Stimulated activated CD8-positive, alpha-beta memory T cell treated with anti-CD3 and anti-CD28 coated beads, Interleukin-2, amount 100 ng/mL, for 1 hour (primary cell): ENCODE data around the gene RAMACL.

Experiments
- DNase-seq, 2 donors: peaks; one replicate each; pipeline ENCODE4 v3.0.0-alpha.2; 2020; ENCODE audit warnings: low read depth in 2 of 2

RAMACL gene

GRCh38 chr6:166618251-166618650, 31.8 kb upstream of the RAMACL start:
- DNase-seq = no peak

DNA sequence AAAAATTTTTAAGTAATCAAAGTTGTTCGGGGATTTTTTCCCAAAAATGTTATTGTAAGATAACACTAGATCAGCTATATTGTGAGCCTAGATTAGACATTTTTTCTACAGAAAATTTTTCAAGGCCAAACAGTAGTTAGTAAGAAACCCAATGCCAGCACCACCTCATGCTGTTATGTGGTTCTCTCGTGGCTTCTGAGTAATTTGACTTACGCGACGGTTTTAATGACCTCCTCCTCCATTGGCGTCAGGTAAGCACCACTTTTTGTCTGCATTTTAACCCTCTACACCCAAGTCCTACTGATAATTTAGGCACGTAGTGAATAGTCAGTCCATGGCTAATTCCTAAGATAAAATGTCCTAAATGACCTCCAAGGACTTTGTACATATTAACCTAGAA, 30.9 kb upstream of the RAMACL start:
- no peak for DNase-seq

GRCh38 chr6:166616261-166617238, 30.1 kb upstream of the RAMACL start:
- DNase-seq = no peak

GRCh38 chr6:166615059-166615770, 28.7 kb upstream of the RAMACL start:
- no peak for DNase-seq

- DNase-seq = no peak
These were observed 28.1 kb upstream of the RAMACL start for GRCh38 chr6:166614589-166614988.

DNA sequence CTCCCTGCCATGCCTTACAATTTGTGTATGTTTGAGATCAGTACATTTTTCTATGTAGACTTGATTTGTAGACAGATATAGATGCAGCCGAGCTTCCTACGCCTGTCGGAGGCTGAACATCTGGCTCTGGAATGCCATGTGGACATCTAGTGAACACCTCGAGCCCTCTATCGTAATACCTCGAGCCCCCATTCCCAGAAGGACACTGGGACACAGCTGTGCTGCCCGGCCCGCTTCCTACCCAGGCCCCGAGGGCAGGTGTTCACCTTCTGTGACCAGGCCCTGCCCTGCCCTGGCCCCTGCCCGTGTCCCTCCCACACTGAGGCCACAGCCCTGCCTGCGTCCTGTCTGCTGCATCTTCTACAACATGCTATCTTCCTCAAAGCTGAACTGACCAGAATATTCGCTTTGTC, 27.7 kb upstream of the RAMACL start:
- no peak for DNase-seq

DNA sequence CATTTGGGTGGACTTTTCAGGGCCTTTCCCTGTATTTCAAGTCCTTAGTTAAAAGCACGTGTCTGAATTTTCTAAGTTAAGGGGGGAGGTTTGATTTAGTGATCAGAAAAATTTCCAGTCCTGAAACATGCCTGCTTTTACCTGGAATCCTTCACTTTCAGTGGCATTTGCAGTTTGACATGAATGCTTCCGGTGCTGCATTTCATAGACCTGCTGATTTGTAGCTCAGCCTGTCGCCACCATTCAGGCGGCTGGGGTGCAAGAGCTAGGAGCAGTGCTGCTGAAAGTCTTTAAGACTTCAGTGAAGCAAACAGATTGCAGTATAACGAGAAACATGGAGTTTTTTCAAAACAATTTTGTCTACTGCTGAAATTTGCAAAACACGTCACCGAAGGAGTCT, 26.5 kb upstream of the RAMACL start:
- DNase-seq = no peak

- no peak for DNase-seq
These were observed 26.0 kb upstream of the RAMACL start for GRCh38 chr6:166612471-166612881.

- no peak for DNase-seq
These were observed 25.2 kb upstream of the RAMACL start for GRCh38 chr6:166611631-166612030.

- no peak for DNase-seq
These were observed 23.6 kb upstream of the RAMACL start for GRCh38 chr6:166610069-166610468.

DNA sequence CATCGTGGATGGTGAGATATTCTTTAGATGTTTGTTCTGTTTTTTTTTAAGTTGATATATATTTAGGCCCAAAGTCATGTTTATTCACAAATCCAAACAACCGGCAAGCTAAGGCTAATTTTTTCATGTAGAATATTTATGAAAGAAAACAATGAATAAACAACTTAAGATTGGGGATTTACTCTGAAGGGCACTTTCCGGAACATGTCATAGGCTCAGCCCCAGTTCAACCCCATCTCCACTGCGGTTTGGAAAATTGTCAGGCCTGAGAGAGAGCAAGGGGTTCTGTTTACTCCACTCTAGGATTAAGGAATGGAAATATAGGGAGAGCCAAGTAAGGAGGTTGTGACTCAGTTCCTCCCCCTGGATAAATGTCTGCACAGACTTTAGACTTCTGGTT, 22.3 kb upstream of the RAMACL start:
- no peak for DNase-seq

DNA sequence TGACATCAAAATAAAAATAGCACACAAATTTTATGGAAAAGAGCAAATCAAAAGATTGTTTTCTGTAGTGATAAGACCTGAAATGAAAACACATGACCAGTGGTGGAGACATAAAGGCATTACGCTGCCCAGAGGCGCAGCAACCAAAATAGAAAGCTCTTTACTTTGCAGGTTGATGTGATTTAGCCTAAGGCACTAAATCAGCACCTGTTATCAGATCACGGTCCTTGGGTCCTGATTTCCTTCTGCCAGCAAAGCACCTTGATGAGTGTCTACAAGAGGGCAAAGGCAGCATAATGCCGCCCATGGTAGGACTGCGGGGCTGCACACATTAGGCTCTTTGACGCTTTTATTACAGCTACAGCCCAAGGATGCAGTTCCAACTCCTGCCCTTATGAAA, 19.3 kb upstream of the RAMACL start:
- DNase-seq = no peak

- DNase-seq = no peak
These were observed 18.4 kb upstream of the RAMACL start for GRCh38 chr6:166604911-166605310.

- no peak for DNase-seq
These were observed 17.9 kb upstream of the RAMACL start for GRCh38 chr6:166604328-166604727.

- no peak for DNase-seq
These were observed 16.7 kb upstream of the RAMACL start for GRCh38 chr6:166603043-166603690.

GRCh38 chr6:166601956-166602355, 15.5 kb upstream of the RAMACL start:
- no peak for DNase-seq

GRCh38 chr6:166600931-166601330, 14.5 kb upstream of the RAMACL start:
- no peak for DNase-seq

GRCh38 chr6:166599205-166599604, 12.7 kb upstream of the RAMACL start:
- no peak for DNase-seq

- DNase-seq = no peak
These were observed 12.1 kb upstream of the RAMACL start for GRCh38 chr6:166598441-166599138.

- no peak for DNase-seq
These were observed 11.4 kb upstream of the RAMACL start for GRCh38 chr6:166597711-166598440.
